HCT116 (cell line): ENCODE measurements around the gene NDUFB8. TPM values are rescaled to one million over a fixed set of nuclear protein-coding genes. Genes with fewer than 3 reads are reported as not detected.

Experiments used
- ATAC-seq: fragments of 200-7000 bp; cut with Tn5 transposase; 2 replicates; pipeline ENCODE4 v1.9.1; 2020; ENCODE audit warnings: mild to moderate bottlenecking, moderate library complexity
- BruUV-seq: library from RNA; stranded (reverse); fragments of 400-500 nt; replicated peaks from 2 replicates; lab custom pipeline; 2021; lab: Mats Ljungman, UMichigan
- CTCF ChIA-PET: fragments of 300-600 bp; sonication (Branson Sonifier 250); formaldehyde crosslinking; loops from one replicate; lab custom pipeline; 2021; ENCODE audit warnings: antibody characterized with exemption; lab: Charles Lee
- POLR2A ChIA-PET: fragments of 300-600, 350-600 bp; sonication (Branson Sonifier 250); formaldehyde crosslinking; loops from one replicate; lab custom pipeline; 2021; ENCODE audit warnings: antibody characterized with exemption; lab: Charles Lee
- RAD21 ChIA-PET, 2 experiments: fragments of 300-600 bp; sonication (Branson Sonifier 250); formaldehyde crosslinking; loops; one replicate each; lab custom pipeline; 2023; ENCODE audit warnings: low total read pairs in 2 of 2; ENCODE audit not compliant: uncharacterized antibody in 2 of 2, unreplicated experiment in 2 of 2, low non-redundant PET in 1 of 2; lab: Charles Lee
- DNase-seq: peaks from one replicate; pipeline ENCODE4 v3.0.0-alpha.2; 2010; ENCODE audit warnings: low read depth, low spot score
- H2AFZ ChIP-seq: fragments of 200-600 bp; shearing (Covaris generic), sonication (generic); 2 replicates; pipeline ENCODE4 v1.6.1; 2017; ENCODE audit warnings: low read depth, mixed run types, mixed read lengths, antibody characterized with exemption, low read length; ENCODE audit not compliant: poor library complexity, severe bottlenecking
- H3K27ac ChIP-seq: 2 replicates; pipeline ENCODE4 v1.5.1; 2012; ENCODE audit warnings: low read depth, low read length
- H3K27me3 ChIP-seq: fragments of 200-600 bp; sonication (generic); 2 replicates; pipeline ENCODE4 v1.6.1; 2016; ENCODE audit warnings: mixed run types, low read length, mixed read lengths; ENCODE audit not compliant: insufficient read depth
- H3K36me3 ChIP-seq, 2 experiments: fragments of 200-500 bp in 1 of 2; fragments of 200-600 bp in 1 of 2; sonication (Bioruptor generic) in 1 of 2; sonication (generic) in 1 of 2; 2 replicates each; pipeline versions ENCODE4 v1.5.1 to v1.6.1; 2014 to 2016; ENCODE audit warnings: low read length in 2 of 2, inconsistent platforms in 1 of 2, mixed read lengths in 1 of 2, mixed run types in 1 of 2; ENCODE audit not compliant: insufficient read depth in 2 of 2, control insufficient read depth in 1 of 2
- H3K4me1 ChIP-seq, 2 experiments: fragments of 200-600 bp in 1 of 2; sonication (generic) in 1 of 2; 2 replicates each; pipeline versions ENCODE4 v1.5.1 to v1.6.1; 2012 to 2017; ENCODE audit warnings: low read length in 2 of 2, inconsistent platforms in 1 of 2, mild to moderate bottlenecking in 1 of 2, mixed read lengths in 1 of 2, mixed run types in 1 of 2, moderate library complexity in 1 of 2; ENCODE audit not compliant: insufficient read depth in 2 of 2, control insufficient read depth in 1 of 2
- H3K4me2 ChIP-seq: fragments of 200-600 bp; sonication (generic); 2 replicates; pipeline ENCODE4 v1.6.1; 2017; ENCODE audit warnings: mixed run types, low read length, mixed read lengths
- H3K4me3 ChIP-seq, 2 experiments: fragments of 200-600 bp in 1 of 2; sonication (generic) in 1 of 2; replicated peaks in 1 of 2; 2 replicates each; pipeline ENCODE4 v1.5.1; 2011 to 2016; ENCODE audit warnings: low read length in 2 of 2, control low read depth in 1 of 2, low read depth in 1 of 2, mild to moderate bottlenecking in 1 of 2, mixed read lengths in 1 of 2, mixed run types in 1 of 2
- H3K79me2 ChIP-seq: fragments of 200-600 bp; sonication (generic); 2 replicates; pipeline ENCODE4 v1.6.1; 2017; ENCODE audit warnings: mild to moderate bottlenecking, mixed run types, low read length, moderate library complexity, mixed read lengths; ENCODE audit not compliant: insufficient read depth
- H3K9ac ChIP-seq: fragments of 200-600 bp; sonication (generic); 2 replicates; pipeline ENCODE4 v1.6.1; 2016; ENCODE audit warnings: low read length, mixed read lengths
- H3K9me2 ChIP-seq: fragments of 200-600 bp; sonication (generic), shearing (Covaris generic); 2 replicates; pipeline ENCODE4 v1.6.1; 2017; ENCODE audit warnings: mixed run types, mild to moderate bottlenecking, moderate library complexity; ENCODE audit not compliant: insufficient read depth
- H3K9me3 ChIP-seq, 2 experiments: fragments of 200-500 bp in 1 of 2; fragments of 200-600 bp in 1 of 2; sonication (Bioruptor generic) in 1 of 2; sonication (generic) in 1 of 2; 2 replicates each; pipeline ENCODE4 v1.6.1; 2014 to 2017; ENCODE audit warnings: low read length in 2 of 2, mixed read lengths in 2 of 2, inconsistent platforms in 1 of 2, low read depth in 1 of 2, mild to moderate bottlenecking in 1 of 2, mixed run types in 1 of 2, moderate library complexity in 1 of 2; ENCODE audit not compliant: control insufficient read depth in 1 of 2, insufficient read depth in 1 of 2
- H4K20me1 ChIP-seq: fragments of 200-600 bp; sonication (generic), shearing (Covaris generic); 2 replicates; pipeline ENCODE4 v1.6.1; 2017; ENCODE audit warnings: mixed run types, mild to moderate bottlenecking, moderate library complexity; ENCODE audit not compliant: insufficient read depth
- CBX3 ChIP-seq: IDR thresholded peaks from 2 replicates; pipeline ENCODE4 v1.6.1; 2012; ENCODE audit warnings: low read depth
- CTCF ChIP-seq, 3 experiments: fragments of 200-600 bp in 1 of 3; sonication (generic) in 1 of 3; IDR thresholded peaks in 2 of 3; conservative IDR thresholded peaks in 1 of 3; 2 replicates each; pipeline ENCODE4 v1.5.1; 2012 to 2017; ENCODE audit warnings: low read depth in 2 of 3, low read length in 2 of 3, antibody characterized with exemption in 1 of 3, borderline replicate concordance in 1 of 3, control low read depth in 1 of 3, mild to moderate bottlenecking in 1 of 3, mixed read lengths in 1 of 3, mixed run types in 1 of 3, moderate library complexity in 1 of 3; ENCODE audit not compliant: insufficient read depth in 1 of 3
- ELF1 ChIP-seq: IDR thresholded peaks from 2 replicates; pipeline ENCODE4 v1.6.1; 2012; ENCODE audit warnings: low read depth, borderline replicate concordance
- EZH2 ChIP-seq: fragments of 200-600 bp; sonication (generic); IDR thresholded peaks from 2 replicates; pipeline ENCODE4 v1.6.1; 2017; ENCODE audit warnings: antibody characterized with exemption, mixed run types
- JUND ChIP-seq: IDR thresholded peaks from 2 replicates; pipeline ENCODE4 v1.6.1; 2012
- POLR2A ChIP-seq: IDR thresholded peaks from 2 replicates; pipeline ENCODE4 v1.7.0; 2011; ENCODE audit warnings: borderline replicate concordance; ENCODE audit not compliant: insufficient read depth, insufficient read length; ENCODE audit errors: extremely low read depth
- RAD21 ChIP-seq: IDR thresholded peaks from 2 replicates; pipeline ENCODE4 v1.6.1; 2012; ENCODE audit warnings: low read depth, mild to moderate bottlenecking
- REST ChIP-seq: IDR thresholded peaks from 2 replicates; pipeline ENCODE4 v1.6.1; 2012; ENCODE audit warnings: low read depth
- SIN3A ChIP-seq: IDR thresholded peaks from 2 replicates; pipeline ENCODE4 v1.6.1; 2012; ENCODE audit warnings: low read depth
- SP1 ChIP-seq: IDR thresholded peaks from 2 replicates; pipeline ENCODE4 v1.6.1; 2012; ENCODE audit warnings: low read depth
- SRF ChIP-seq: IDR thresholded peaks from 2 replicates; pipeline ENCODE4 v1.6.1; 2012; ENCODE audit warnings: low read depth
- TCF7L2 ChIP-seq: IDR thresholded peaks from 2 replicates; pipeline ENCODE4 v1.7.0; 2011; ENCODE audit warnings: borderline replicate concordance, inconsistent platforms; ENCODE audit not compliant: insufficient read depth, insufficient read length; ENCODE audit errors: extremely low read depth
- YY1 ChIP-seq: IDR thresholded peaks from 2 replicates; pipeline ENCODE4 v1.6.1; 2011; ENCODE audit warnings: low read length, low read depth, moderate library complexity, mild to moderate bottlenecking; ENCODE audit not compliant: insufficient replicate concordance; ENCODE audit errors: extremely low read depth
- intact Hi-C: fragments of 100-400 bp; cut with micrococcal nuclease; formaldehyde crosslinking; loops from 2 replicates; pipeline ENCODE4 v1.10.0; 2022
- total RNA-seq: library from RNA; stranded (reverse); gene quantifications from one replicate; pipeline ENCODE4 v1.2.1, GENCODE V29; 2021; ENCODE audit not compliant: unreplicated experiment
- TF ChIP-seq, protein P1 (sequence below): IDR thresholded peaks from 2 replicates; pipeline ENCODE4 v1.6.1; 2012
- TF ChIP-seq, protein P2 (sequence below): IDR thresholded peaks from 2 replicates; pipeline ENCODE4 v1.6.1; 2012

NDUFB8 gene
- total RNA-seq, 1 experiment from 2014 or later, result 243 TPM

- intact Hi-C loops, result no loop called here
- DNase-seq, result no peak
- TF ChIP-seq YY1 (no peak), RAD21 (no peak), SP1 (no peak), EZH2 (no peak), SRF (no peak), CTCF (IDR thresholded peaks at IDR 0.05 in 2 of 3, conservative IDR thresholded peaks at IDR 0.05 in 1 of 3; ENCODE audit: borderline replicate concordance in 1 of 3, insufficient read depth in 1 of 3, low read depth in 2 of 3, low read length in 2 of 3) (no peak), SIN3A (no peak), REST (no peak), POLR2A (no peak), ELF1 (no peak), JUND (no peak), TCF7L2 (no peak), CBX3 (no peak)
- TF ChIP-seq, protein P1, sequence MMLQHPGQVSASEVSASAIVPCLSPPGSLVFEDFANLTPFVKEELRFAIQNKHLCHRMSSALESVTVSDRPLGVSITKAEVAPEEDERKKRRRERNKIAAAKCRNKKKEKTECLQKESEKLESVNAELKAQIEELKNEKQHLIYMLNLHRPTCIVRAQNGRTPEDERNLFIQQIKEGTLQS, result no peak
- TF ChIP-seq, protein P2, sequence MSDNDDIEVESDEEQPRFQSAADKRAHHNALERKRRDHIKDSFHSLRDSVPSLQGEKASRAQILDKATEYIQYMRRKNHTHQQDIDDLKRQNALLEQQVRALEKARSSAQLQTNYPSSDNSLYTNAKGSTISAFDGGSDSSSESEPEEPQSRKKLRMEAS, result no peak
- TF ChIP-seq, all 23 proteins: peak for 0
- ChIA-PET RAD21 (no interaction called here), CTCF (no interaction called here), POLR2A (no interaction called here)
- H3K4me2 ChIP-seq, result no peak overlapping the region
- no peaks in the 10 kb centered on the region for H3K79me2 ChIP-seq
- no peak overlapping the region for H3K27ac ChIP-seq
- no peak overlapping the region for H3K9ac ChIP-seq
- no peak for ATAC-seq
- no peak overlapping the region for H2AFZ ChIP-seq
- no peaks in the 10 kb centered on the region for H3K36me3 ChIP-seq
- no peaks in the 10 kb centered on the region for H4K20me1 ChIP-seq
- H3K9me2 ChIP-seq, result peaks cover 4% of the 10 kb centered on the region; the same call in 1 of the 2 replicates
- peaks cover 22% of the 10 kb centered on the region for H3K27me3 ChIP-seq
- H3K4me1 ChIP-seq, result peaks cover 0 to 4% of the 10 kb centered on the region in 2 experiments; a peak in 2 of 4 replicates
- no peaks in the 10 kb centered on the region for H3K9me3 ChIP-seq
- no TSS peak for BruUV-seq
- H3K4me3 ChIP-seq, result no peak overlapping the region
Observed at GRCh38 chr10:100477970-100478369, 51.7 kb downstream of the NDUFB8 start.
